GM18951 (cell line): ENCODE results near the gene CA5A.
"Not testable (repeated sequence)": the region's sequence is repeated elsewhere in the genome, so short reads cannot be mapped to it uniquely, and the experiment has no call there.

Experiments used
- POLR2A ChIP-seq: IDR thresholded peaks from 4 replicates; pipeline ENCODE4 v1.6.1; 2011; ENCODE audit warnings: mild to moderate bottlenecking; ENCODE audit not compliant: insufficient read length, insufficient read depth; ENCODE audit errors: extremely low read depth
- in situ Hi-C: fragments of 300-500 bp; cut with MboI; formaldehyde crosslinking; loops from one replicate; pipeline ENCODE4 v1.12.0; 2022; ENCODE audit warnings: low sequenced_read_pairs, mixed read lengths, inconsistent platforms; ENCODE audit not compliant: unreplicated experiment

Gene CA5A

DNA sequence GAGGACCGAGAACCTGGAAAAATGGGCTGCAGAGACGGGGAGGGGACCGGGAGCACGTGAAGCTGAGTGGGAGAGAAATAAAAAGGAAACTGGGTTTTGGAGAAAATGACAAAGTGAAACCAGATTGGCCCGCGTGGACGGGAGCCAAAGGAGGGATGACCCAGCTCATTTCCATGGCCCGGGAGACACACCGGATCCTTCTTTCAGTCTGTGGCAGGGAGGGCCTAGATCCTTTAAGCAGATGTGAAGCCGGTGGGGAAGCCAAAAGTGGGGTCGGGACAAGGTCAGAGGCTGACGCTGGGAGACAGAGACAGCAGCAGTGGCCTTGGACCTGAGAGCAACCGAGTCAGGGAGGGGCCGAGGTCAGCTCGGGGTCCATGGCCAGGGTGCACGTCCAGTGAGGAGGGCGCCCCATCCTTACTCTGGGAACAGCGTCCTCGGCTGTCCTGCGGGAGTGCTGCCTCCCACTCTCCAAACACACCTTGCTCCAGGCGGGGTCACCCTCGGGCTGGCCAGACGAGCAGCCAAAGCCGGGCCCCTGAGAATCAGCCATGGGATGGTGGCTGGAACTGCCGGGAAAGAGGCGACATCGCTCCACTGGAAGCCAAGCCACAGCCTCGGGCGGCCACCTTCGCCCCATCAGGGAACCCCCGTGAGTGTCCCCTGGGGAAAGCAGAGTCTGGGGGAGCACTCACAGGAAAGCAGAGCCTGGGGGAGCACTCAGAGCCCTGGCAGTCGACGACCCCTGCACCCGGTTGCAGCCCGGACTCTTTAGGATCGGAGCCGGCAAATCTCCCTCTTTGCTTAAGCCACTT, 17.3 kb downstream of the CA5A start:
- no peak for TF ChIP-seq POLR2A
- in situ Hi-C loops, result no loop called here

DNA sequence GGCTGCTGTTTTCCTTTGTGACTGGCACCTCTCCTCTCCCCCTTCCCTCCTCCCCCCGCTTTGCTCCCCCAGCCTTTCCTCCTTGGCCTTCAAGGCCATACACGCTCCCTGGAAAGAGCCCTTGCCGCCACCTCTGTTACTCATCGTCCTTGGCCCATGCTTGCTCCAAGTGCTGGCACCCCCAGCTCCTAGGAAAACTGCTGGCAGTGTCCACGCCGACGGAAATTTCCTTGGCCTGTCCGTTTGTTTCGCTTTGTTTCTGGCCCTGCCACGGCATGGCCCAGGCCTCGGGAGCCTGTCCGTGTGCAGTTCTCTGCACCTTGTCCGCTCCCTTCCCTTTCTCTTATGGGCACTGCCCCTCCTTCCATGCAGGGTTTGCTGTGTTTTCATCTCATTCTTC, 18.0 kb downstream of the CA5A start:
- in situ Hi-C loops, result no loop called here
- no peak for TF ChIP-seq POLR2A

DNA sequence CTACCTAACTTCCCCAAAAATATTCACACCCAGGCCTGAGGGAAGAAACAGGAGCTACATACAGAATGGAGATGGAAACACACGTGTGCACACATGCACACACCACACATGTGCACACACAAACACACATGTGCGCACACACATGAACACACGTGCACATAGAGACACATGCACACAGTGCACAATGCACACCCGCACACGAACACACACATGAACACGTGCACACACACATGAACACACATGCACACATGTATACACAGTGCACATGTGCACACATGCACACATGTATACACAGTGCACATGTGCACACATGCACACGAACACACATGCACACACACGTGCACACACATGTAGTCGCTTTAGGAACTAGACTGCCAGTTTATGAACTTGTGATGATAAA, 18.8 kb downstream of the CA5A start:
- in situ Hi-C loops, result no loop called here
- no peak for TF ChIP-seq POLR2A

DNA sequence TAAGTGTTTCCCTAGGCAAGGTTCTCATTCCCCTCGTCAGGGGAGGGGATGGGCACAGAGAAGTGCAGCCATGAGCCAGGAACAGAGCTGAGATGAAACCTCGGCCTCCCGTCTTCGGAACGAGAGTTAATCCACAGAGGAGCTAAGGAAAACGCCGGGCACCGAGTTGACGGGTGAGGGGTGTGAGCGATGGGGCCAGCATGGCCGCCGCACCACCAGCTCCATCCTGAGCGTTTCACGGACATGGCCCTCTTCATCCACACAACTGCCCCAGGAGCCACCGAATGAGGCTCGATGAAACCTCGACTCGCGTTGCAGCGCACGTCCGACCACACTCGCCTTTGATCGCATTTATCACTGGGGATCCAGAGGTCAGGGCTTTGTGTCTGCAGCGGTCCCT, 21.5 kb downstream of the CA5A start:
- no peak for TF ChIP-seq POLR2A
- in situ Hi-C loops, result no loop called here

DNA sequence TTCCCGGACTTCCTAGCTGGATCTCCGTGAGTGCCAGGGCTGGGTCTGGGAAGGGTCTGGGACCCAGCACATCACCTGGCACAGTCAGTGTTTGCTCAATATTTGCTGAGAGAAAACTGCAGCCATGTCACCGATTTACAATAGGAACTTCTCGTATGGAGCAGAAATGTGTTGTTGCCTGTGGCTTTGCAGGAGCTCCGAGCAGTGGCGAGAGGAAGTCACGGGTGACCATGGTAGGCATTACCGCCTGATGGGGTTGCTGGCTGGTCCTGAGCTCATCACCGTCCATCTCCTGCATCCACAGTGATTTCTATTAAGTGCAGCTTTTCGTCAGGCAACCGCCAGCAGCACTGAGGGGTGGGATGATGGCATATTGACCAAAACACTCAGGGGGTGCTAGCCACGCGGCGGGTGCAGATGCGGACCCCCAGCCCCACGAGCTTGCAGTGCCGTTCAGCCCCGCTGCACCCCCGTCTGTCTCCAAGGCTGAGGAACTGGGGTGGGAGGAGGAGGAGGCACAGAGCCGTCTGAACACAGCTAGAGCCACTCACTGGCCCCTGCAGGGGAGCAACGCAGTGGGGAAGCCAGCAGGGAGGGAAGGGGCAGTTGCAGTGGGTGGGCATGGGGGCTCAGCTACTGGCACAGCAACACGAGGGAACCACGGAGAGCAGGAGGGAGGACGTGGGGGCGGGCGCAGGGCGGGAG, 22.2 kb downstream of the CA5A start:
- in situ Hi-C loops, result not testable (repeated sequence)

DNA sequence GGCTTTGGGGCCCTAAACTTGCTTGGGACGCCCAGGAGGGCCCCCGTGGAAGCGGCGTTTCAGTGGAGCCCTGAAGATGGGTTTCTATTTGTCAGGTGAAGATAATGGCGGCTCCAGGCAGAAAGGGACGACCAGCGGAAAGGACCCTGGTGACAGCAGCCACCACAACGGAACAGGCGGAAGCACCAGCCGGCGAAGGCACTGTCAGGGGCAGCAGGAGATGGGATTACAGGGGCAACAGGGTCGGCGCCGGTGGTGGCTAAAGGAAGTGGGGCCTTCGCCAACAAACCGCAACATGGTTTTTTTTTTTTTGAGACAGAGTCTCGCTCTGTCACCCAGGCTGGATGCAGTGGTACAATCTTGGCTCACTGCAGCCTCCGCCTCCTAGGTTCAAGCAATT, 23.6 kb downstream of the CA5A start:
- in situ Hi-C loops, result not testable (repeated sequence)

DNA sequence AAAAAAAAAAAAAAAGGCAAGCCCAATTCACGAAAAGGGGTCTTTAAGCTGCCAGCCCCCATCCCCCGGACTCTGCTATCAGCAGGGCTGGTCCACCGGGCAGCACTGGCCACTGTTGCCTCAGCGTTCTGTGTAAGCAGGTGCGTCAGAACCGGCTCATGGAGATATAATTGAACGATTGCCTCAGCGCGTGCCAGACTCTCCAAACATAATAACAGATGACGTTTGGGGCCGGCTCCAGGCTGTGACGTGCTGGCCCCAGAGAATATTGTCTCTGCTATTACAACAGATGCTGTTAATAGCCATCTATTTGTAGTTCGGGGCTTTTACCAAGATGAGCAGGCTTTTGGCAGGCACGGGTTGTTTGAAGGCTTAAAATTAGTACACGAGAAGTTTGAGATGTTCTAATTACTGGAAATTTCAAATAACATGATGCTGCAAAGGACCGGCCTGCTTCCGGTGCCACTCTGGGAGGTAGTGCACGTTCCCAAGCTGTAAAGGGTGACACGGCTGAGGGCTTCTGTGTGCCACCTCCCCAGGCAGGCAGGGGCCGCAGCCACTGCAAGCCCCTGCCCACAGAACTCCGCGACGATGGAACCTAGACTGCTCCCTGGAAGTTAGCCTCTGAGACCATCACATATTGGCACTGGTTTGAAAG, 25.1 kb downstream of the CA5A start:
- in situ Hi-C loops, result not testable (repeated sequence)

DNA sequence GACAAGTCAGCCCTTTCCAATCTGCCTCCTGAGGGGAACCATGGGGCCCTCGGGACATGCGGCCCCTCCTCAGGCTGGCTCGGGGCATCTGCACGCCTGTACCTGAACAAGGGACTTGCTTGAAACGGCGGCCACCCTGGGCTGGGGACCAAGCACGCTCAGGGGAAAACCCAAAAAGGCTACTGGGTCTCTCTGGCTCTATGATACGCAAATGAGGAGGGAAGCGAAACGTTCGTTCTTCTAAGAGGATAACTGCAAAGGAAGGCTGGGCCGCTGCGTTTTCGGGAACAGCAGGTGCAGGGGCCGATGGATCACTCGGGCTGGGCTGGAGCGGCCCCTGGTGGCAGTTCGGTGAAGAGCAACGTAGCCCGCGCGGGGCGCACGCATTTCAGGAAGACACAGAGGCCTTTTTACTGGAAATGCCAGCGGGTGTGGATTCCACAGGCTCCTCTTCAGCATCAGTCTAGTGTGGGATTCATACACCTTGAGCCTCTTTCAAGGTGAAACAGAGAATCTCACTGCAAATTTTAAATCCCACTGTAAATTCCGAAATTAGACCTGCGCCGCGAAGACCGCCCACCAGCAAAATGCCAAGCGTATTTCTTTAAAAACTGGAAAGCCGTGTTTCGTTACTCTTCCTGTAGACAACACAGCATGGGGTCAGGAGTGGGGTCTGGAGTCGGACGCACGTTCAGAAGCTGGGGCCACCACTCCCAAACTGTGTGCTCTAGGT, 27.0 kb downstream of the CA5A start:
- in situ Hi-C loops, result not testable (repeated sequence)

DNA sequence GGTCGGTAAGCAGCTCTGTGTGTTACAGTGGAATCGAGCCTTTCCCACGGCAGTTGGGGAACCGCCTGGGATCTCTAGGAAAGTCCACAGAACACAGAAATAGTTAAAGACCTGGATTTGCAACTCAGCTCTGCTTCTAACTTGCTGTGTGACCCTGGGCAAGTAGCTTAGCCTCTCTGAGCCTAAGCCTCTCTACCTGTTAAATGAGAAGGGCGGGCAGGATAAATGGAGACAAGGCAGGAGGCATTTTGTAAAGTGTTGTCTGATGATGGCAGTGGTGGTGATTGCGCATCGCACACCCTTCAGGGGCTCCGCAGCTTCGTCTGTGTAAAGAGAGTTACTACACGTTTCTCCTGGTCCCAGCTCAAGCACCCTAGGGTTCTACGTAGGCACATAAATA, 28.2 kb downstream of the CA5A start:
- in situ Hi-C loops, result not testable (repeated sequence)

DNA sequence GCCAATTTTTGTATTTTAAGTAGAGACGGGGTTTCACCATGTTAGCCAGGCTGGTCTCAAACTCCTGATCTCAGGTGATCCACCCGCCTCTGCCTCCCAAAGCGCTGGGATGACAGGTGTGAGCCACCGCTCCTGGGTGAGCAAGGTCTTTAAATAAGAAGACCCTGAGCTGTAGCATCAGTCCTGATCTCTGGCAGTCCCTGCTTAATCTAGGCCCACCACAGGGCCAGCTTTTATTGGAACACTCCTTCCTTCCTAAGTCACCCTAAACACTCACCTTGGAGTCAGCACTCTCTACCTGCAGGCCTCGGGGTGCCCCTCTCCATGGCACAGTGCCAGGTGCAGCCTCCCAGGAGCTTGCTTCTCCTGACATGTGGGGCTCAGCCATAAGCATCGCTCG, 30.8 kb downstream of the CA5A start:
- in situ Hi-C loops, result not testable (repeated sequence)

DNA sequence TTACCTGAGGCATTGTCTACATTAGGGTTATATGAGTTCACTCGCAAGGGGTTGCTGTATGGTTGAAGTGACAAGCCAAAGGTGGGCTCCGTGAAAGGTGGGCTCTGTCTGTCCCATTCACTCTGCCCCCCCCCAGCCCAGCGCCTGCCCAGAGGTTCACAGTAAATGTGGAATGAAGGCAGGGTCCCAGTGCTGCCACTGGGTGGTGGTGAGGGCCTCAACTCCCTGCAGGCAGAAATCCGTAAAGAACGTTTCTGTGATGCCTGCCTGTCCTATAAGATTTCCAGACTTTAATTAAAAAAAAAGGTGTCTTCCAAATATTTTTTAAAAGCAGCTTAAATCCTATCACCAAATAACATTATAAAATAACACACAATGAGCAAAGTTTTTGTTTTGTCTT, 31.4 kb downstream of the CA5A start:
- in situ Hi-C loops, result not testable (repeated sequence)

DNA sequence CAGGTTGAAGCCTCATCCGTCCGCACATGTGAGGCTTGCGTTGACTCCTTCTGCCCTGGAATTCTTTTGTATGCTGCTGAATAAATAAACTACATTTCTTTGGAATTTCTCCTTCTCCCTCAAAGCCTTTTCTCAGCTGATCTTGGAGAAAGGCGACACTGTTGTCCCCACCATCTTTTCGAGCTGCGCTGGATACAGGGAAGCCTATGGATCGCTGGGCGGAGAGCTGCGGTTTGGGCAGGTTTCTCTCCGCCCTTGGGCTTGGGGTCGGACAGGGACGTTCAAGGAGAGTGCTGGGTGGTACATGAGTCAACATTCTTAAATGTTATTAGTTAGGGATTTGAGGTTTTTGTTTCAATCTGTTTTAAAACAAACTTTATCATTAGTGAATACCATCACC, 35.8 kb downstream of the CA5A start:
- in situ Hi-C loops, result not testable (repeated sequence)

DNA sequence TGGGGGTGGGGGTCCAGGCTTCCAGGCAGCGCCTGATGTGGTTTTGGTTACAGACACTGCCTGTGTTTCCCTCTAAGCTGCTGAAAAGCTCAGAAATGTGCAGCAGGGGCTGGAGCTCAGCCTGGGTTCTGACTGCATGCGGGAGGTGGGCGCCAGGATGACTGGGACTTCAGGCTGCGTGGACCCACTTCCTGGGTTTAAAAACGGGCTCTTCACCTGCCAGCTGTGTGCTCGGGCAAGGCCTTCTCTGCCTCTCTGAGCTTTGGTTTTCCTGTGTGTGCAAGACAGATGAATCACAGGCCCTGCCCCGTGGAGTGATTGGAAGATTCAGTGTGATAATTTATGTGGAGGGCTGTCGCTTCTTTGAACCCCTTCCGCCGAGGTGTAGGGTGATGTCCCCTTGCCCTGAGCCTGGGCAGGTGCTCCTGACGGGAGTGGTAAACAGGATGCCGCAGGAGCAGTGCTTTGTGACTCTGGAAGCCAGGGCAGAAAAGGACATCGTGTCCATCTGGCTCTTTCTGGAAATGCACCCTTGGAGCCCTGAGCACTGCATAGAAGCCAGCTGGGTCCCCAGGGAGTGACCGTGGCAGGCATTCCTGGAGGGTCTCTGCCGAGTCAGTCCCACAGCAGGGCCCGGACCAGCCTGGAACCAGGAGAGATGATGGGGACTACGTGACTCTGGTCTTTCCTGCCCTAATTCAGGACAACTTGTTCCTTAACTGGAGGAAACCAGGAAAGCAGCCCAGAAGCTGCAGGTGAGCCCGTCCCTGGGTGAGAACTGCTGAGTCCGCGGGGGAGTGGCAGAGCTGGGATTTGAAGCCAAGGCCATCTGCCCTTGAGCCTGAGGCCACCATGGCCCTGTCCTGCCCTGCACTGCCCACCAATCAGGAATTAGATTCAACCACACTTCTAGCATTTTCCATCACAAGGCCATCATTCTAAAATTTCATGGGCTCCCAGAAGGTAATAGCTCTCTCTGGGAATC, 38.5 kb downstream of the CA5A start:
- TF ChIP-seq POLR2A, result no peak
- in situ Hi-C loops, result no loop called here

DNA sequence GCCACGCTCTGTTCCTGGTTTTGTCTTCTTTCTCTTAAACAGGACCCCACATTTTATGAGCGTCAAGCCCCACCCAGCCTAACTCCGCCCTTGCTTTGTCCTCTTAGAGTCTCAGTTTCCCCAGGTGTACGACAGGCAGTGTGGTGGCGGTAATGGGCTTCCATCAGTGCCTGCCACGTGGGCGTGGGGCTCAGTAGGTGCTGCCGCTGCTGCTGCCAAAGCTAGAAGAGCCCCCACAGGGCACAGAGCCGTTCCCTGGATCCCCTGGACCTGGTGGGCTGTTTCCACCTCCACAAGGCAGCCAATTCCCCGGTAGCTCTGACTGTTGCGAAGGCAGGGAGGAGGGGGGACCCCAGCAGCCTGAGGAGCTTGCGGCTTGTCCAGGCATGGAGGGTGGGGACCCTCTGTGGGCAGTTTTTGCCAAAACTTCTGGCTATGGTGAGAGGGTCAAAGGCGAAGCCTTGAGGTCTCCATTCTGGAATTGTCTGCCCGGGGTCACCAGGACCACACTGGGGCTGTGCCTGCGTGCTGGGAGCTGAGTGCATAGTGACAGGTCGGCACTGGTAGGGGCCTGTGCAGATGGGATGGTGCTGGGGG, 39.3 kb downstream of the CA5A start:
- in situ Hi-C loops, result not testable (repeated sequence)

DNA sequence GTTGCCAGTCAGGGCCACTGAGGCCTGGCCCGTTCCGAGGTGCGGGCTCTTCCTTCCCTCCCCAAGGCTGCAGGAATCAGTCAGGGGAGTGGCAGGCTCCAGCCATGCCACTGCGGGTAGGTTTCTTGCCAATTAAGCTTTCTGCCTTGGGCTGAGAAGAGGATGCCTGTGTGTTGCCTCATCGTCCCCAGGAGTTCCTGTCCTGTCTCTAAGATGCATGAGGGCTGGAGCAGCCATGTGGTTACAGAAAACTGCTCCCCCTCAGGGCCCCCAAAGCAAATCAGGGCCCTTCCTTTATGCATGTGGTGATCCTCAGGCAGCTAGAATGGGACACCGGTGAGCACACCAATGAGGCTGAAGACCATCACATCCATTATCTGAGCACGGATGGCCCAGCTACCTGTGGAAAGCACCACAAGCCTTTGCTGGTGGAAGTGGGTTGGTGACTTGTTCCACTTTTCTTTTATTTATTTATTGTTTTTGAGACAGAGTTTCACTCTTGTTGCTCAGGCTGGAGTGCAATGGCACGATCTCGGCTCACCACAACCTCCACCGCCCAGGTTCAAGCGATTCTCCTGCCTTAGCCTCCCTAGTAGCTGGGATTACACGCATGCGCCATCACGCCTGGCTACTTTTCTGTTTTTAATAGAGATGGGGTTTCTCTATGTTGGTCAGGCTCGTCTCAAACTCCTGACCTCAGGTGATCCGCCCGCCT, 40.0 kb downstream of the CA5A start:
- in situ Hi-C loops, result not testable (repeated sequence)
